Heart left ventricle (tissue), 16 donors: ENCODE data around the gene SLC22A31. TPM values are rescaled to one million over a fixed set of nuclear protein-coding genes. Genes with fewer than 3 reads are reported as not detected.
A peak's percentile ranks its signal among the peaks of the same experiment; 100 is the strongest.
"Not testable (repeated sequence)": the region's sequence is repeated elsewhere in the genome, so short reads cannot be mapped to it uniquely, and the experiment has no call there.

Experiments used
- ATAC-seq, 4 donors: fragments of 200-7000 bp; cut with Tn5 transposase; one replicate each; pipeline ENCODE4 v1.9.1; 2020 to 2022; ENCODE audit warnings: moderate library complexity in 4 of 4, mild to moderate bottlenecking in 3 of 4, moderate number of reproducible peaks in 1 of 4
- DNase-seq, 5 donors: peaks; one replicate each; pipeline ENCODE4 v3.0.0-alpha.2; 2020
- H3K27ac ChIP-seq, 12 donors: fragments of 200-600 bp; sonication (generic) in 4 of 12; one replicate each; pipeline versions ENCODE4 v1.5.0 to v1.8.0; 2016 to 2022; ENCODE audit warnings: mild to moderate bottlenecking in 2 of 12
- H3K27me3 ChIP-seq, 9 donors: fragments of 200-600 bp; sonication (generic) in 2 of 9; one replicate each; pipeline versions ENCODE4 v1.5.1 to v1.8.0; 2016 to 2022; ENCODE audit warnings: mild to moderate bottlenecking in 3 of 9
- H3K36me3 ChIP-seq, 9 donors: fragments of 200-600 bp; sonication (generic) in 2 of 9; one replicate each; pipeline versions ENCODE4 v1.5.0 to v1.8.0; 2018 to 2022; ENCODE audit warnings: mild to moderate bottlenecking in 2 of 9
- H3K4me1 ChIP-seq, 12 donors: fragments of 200-600 bp; sonication (generic) in 4 of 12; one replicate each; pipeline versions ENCODE4 v1.5.0 to v1.8.0; 2016 to 2022; ENCODE audit warnings: mild to moderate bottlenecking in 3 of 12
- H3K4me3 ChIP-seq, 12 donors: fragments of 200-600 bp; sonication (generic) in 4 of 12; one replicate each; pipeline versions ENCODE4 v1.5.0 to v1.8.0; 2017 to 2022; ENCODE audit warnings: mild to moderate bottlenecking in 9 of 12, moderate library complexity in 4 of 12
- H3K9me3 ChIP-seq, 12 donors: fragments of 200-600 bp; sonication (generic) in 4 of 12; one replicate each; pipeline versions ENCODE4 v1.5.0 to v1.8.0; 2016 to 2022; ENCODE audit warnings: mild to moderate bottlenecking in 1 of 12
- POLR2A ChIP-seq, 2 donors: fragments of 450-650 bp; IDR thresholded peaks; one replicate each; pipeline ENCODE4 v1.6.1; 2017; ENCODE audit warnings: antibody characterized with exemption in 2 of 2, mild to moderate bottlenecking in 2 of 2, moderate library complexity in 2 of 2
- WGBS, 4 donors: extraction: QIAGEN DNeasy Blood & Tissue Kit in 2 of 4; methylation state at CpG; one replicate each; pipeline versions ENCODE4 v1.1.5 to v1.1.7; 2013 to 2018; 5-methylcytosine and 5-hydroxymethylcytosine counted together
- intact Hi-C, 10 donors: fragments of 100-400 bp; cut with DNase I; formaldehyde crosslinking; loops; one replicate each; pipeline versions ENCODE4 v1.11.1 to v1.14.2; 2022
- polyA plus RNA-seq, 2 donors: library from polyadenylated mRNA; stranded (reverse); fragments of 200-250 nt; gene quantifications; one replicate each; pipeline ENCODE4 v1.2.3, GENCODE V29; 2013
- total RNA-seq, 9 donors: library from RNA; depleted of rRNA in 2 of 9; stranded (reverse); fragments of >200 nt in 2 of 9; fragmentation: NEBNext Ultra II Directional in 3 of 9; extraction: Animal tissue kit (Norgen Biotek cat#: 25700) in 3 of 9; gene quantifications; one replicate each; pipeline versions ENCODE4 v1.1.0 to v1.2.4, GENCODE V29; 2016 to 2023
- TF ChIP-seq, protein P1 (sequence below), 12 donors: fragments of 200-600 bp; sonication (generic) in 4 of 12; IDR thresholded peaks; one replicate each; pipeline versions ENCODE4 v1.5.0 to v1.8.0; 2018 to 2022; ENCODE audit warnings: antibody characterized with exemption in 12 of 12, mild to moderate bottlenecking in 5 of 12
- donor health status: ischemic (EF 13 %, LVEDD 7.1; RV severe dilation, severe dysfunction).
- donor health status: healthy with polysubstance abuse.
- donor health status: DM: no; HTN: yes; CAD: no.
- donor health status: DM: no; HTN: no; CAD: no.
- donor health status: ischemic (EF 25% LVEDD 6.9; RV normal size, moderate dysfunction).
- donor health status: ischemic (EF 25% LVEDD 5.7; RV mildly dilated, moderate dysfunction).
- donor health status: healthy.
- donor health status: DM: yes; HTN: yes; CAD: no.
- donor health status: ischemic (EF 35%, LVEDD 5.7; RV mildly dilated, moderate dysfunction).
- donor health status: nonischemic (EF 11% LVEDD 7.7; RV severe dilation, severe dysfunction).
- donor health status: DM: yes; HTN: yes; CAD: no.
- donor health status: PGD.
- donor health status: ischemic (EF 29% LVEDD 5.4; RV normal size, mild dysfunction).
- donor health status: nonischemic (EF 23%, LVEDD 6.1; RV moderate dilation, normal function).

SLC22A31 gene
- total and polyA plus RNA-seq, 11 donors, result 0.07 TPM; not detected in 10

DNA sequence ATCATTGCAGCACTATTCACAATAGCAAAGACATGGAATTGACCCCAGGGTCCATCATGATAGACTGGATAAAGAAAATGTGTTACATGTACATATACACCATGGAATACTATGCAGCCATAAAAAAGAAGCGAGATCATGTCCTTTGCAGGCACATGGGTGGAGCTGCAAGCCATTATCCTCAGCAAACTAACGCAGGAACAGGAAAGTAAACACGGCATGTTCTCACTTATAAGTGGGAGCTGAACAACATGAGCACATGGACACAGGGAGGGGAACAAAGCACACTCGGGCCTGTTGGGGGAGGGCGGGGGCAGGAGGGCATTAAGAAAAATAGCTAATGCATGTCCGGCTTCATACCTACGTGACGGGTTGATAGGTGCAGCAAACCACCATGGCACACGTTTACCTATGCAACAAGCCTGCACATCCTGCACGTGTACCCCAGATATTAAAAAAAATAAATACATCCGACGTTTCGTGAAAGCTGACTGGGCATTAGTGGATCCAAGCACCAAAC is 46.1 kb upstream of the SLC22A31 start:
- no peak for ATAC-seq

DNA sequence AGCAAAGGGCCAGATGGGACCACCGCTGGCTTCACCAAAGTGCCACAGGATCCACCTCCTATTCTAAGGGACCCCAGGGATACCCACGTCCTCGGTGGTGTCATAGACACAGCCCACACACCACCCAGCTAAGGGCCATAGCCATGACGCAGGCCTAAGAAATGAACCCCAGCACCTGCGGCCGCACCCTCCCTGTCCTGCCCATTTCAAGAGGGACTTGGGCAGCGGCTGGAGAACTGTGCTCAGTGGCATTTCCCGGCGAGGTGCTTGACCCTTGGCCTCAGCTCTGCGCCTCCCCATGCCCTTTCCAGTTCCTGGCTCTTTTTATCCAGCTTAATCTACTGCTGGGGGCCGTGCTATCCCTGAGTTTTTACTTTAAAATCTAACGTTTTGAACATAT is 44.4 kb upstream of the SLC22A31 start:
- intact Hi-C loops, result loop anchor here in 3 of 10 donors (5.0 to 10.0 kb wide), 5 partner anchors 43 to 400 kb away; partner anchors contain the start of genes RPL13 (in 1 of the 3) and SPG7 (in 1 of the 3)
- H3K4me1 ChIP-seq, result peaks cover 0 to 23% (median 14%) of the 10 kb centered on the region in 12 donors
- peaks cover 0 to 14% (median 0%) of the 10 kb centered on the region in 9 donors for H3K27me3 ChIP-seq
- TF ChIP-seq, protein P1, sequence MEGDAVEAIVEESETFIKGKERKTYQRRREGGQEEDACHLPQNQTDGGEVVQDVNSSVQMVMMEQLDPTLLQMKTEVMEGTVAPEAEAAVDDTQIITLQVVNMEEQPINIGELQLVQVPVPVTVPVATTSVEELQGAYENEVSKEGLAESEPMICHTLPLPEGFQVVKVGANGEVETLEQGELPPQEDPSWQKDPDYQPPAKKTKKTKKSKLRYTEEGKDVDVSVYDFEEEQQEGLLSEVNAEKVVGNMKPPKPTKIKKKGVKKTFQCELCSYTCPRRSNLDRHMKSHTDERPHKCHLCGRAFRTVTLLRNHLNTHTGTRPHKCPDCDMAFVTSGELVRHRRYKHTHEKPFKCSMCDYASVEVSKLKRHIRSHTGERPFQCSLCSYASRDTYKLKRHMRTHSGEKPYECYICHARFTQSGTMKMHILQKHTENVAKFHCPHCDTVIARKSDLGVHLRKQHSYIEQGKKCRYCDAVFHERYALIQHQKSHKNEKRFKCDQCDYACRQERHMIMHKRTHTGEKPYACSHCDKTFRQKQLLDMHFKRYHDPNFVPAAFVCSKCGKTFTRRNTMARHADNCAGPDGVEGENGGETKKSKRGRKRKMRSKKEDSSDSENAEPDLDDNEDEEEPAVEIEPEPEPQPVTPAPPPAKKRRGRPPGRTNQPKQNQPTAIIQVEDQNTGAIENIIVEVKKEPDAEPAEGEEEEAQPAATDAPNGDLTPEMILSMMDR (IDR thresholded peaks at IDR 0.05), result no peak
- no peak for TF ChIP-seq POLR2A (IDR thresholded peaks at IDR 0.05)
- no peak overlapping the region for H3K4me3 ChIP-seq
- WGBS, 4 donors, result 61 to 69% (median 64%) methylated on average over 10 to 12 of the region's 12 CpGs
- no peaks in the 10 kb centered on the region for H3K36me3 ChIP-seq
- H3K9me3 ChIP-seq, result peaks cover 0 to 8% (median 0%) of the 10 kb centered on the region in 12 donors
- no peak overlapping the region for H3K27ac ChIP-seq
- no peak for ATAC-seq
- DNase-seq, result no peak

More for the DNA sequence above, 46.1 kb upstream of the SLC22A31 start:
- Histone ChIP-seq H3K9me3 (peaks cover 0 to 15% (median 0%) of the 10 kb centered on the region in 12 donors), H3K4me1 (peaks cover 0 to 16% (median 10%) of the 10 kb centered on the region in 12 donors), H3K27me3 (peaks cover 0 to 14% (median 0%) of the 10 kb centered on the region in 9 donors), H3K36me3 (no peaks in the 10 kb centered on the region), H3K27ac (no peak overlapping the region), H3K4me3 (peak overlapping the region in 10 of 12 donors; percentile 46 to 66 (median 54))
- intact Hi-C loops, result loop anchor here in 1 of 10 donors (10.0 kb wide), 2 partner anchors 318 to 398 kb away; partner anchors contain the start of gene RPL13
- 59 to 63% (median 61%) methylated on average over 13 of the region's 13 CpGs for WGBS, 4 donors
- DNase-seq, result no peak
- no peak for TF ChIP-seq POLR2A (IDR thresholded peaks at IDR 0.05)
- TF ChIP-seq, protein P1 (IDR thresholded peaks at IDR 0.05), result no peak

DNA sequence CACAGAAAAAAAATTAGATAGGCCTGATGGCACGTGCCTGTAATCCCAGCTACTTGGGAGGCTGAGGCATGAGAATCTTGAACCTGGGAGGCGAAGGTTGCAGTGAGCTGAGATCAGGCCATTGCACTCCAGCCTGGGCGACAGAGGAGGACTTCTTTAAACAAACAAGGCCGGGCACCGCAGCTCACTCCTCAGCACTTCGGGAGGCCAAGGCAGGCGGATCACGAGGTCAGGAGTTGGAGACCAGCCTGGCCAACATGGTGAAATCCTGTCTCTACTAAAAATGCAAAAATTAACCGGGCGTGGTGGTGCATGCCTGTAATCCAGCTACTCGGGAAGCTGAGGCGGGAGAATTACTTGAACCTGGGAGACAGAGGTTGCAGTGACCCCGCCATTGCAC is 43.9 kb upstream of the SLC22A31 start:
- ATAC-seq, H3K36me3 ChIP-seq, H3K27ac ChIP-seq, H3K9me3 ChIP-seq, DNase-seq, H3K4me3 ChIP-seq: not testable (repeated sequence)
- intact Hi-C loops, result loop anchor here in 3 of 10 donors (5.0 to 10.0 kb wide), 5 partner anchors 43 to 401 kb away; partner anchors contain the start of genes RPL13 (in 1 of the 3) and SPG7 (in 1 of the 3)
- 71 to 91% (median 79%) methylated on average over 13 of the region's 13 CpGs for whole genome bisulfite sequencing, 4 donors
- Histone ChIP-seq H3K4me1 (peaks cover 0 to 23% (median 14%) of the 10 kb centered on the region in 12 donors), H3K27me3 (peaks cover 0 to 14% (median 0%) of the 10 kb centered on the region in 9 donors)

DNA sequence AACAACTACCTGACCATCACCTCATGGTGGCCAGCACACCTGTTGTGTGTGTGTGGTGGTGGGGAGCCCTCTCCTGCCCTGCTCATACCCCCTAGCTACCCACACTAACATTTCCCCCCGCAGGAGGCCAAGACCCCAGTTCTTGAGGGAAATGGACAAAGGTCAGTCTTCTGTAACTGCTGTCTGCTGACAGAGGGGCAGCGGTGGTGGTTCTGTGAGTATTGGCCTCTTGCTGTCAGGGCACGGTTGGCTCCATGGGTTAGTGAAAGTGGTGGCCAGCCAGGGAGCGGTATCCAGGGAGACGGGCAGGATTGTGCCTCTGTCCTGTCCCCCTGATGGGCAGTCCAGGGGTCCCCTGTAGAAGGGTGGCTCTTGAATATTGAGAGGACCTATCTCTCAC is 43.3 kb upstream of the SLC22A31 start:
- H3K4me1 ChIP-seq, result peaks cover 0 to 23% (median 14%) of the 10 kb centered on the region in 12 donors
- DNase-seq (no peak), ATAC-seq (no peak)
- 80 to 85% (median 82%) methylated on average over 5 of the region's 5 CpGs for WGBS, 4 donors
- H3K27me3 ChIP-seq, result peaks cover 0 to 14% (median 0%) of the 10 kb centered on the region in 9 donors
- TF ChIP-seq POLR2A (IDR thresholded peaks at IDR 0.05), result no peak
- TF ChIP-seq, protein P1 (IDR thresholded peaks at IDR 0.05), result no peak
- no peaks in the 10 kb centered on the region for H3K36me3 ChIP-seq
- no peak overlapping the region for H3K27ac ChIP-seq
- no peak overlapping the region for H3K4me3 ChIP-seq
- peaks cover 0 to 7% (median 0%) of the 10 kb centered on the region in 12 donors for H3K9me3 ChIP-seq
- intact Hi-C loops, result loop anchor here in 3 of 10 donors (5.0 to 10.0 kb wide), 5 partner anchors 44 to 401 kb away; partner anchors contain the start of genes RPL13 (in 1 of the 3) and SPG7 (in 1 of the 3)
